Endothelial cell of umbilical vein (primary cell): ENCODE results near the gene KLF13. TPM values are rescaled to one million over a fixed set of nuclear protein-coding genes. Genes with fewer than 3 reads are reported as not detected.

ENCODE experiments used
- BruUV-seq: library from RNA; stranded (reverse); fragments of 400-500 nt; replicated peaks from 2 replicates; lab custom pipeline; 2021; lab: Mats Ljungman, UMichigan
- CTCF ChIA-PET: fragments of 300-600, 350-600 bp; sonication (Branson Sonifier 250); formaldehyde crosslinking; loops from one replicate; lab custom pipeline; 2021; ENCODE audit warnings: antibody characterized with exemption, inconsistent platforms; lab: Charles Lee
- POLR2A ChIA-PET: fragments of 300-600, 350-600 bp; sonication (Branson Sonifier 250); formaldehyde crosslinking; loops from one replicate; lab custom pipeline; 2021; ENCODE audit warnings: antibody characterized with exemption, inconsistent platforms; lab: Charles Lee
- DNase-seq: peaks from one replicate; pipeline ENCODE4 v3.0.0-alpha.2; 2011; ENCODE audit warnings: low read depth, low spot score
- FAIRE-seq: peaks from 2 replicates; lab custom pipeline; 2011; peaks lifted over from hg19 to GRCh38; lab: Jason Lieb, UNC
- H2AFZ ChIP-seq: 2 replicates; pipeline ENCODE4 v1.6.0; 2012; ENCODE audit warnings: low read depth, low read length, control low read depth, inconsistent platforms
- H3K27ac ChIP-seq: 2 replicates; pipeline ENCODE4 v1.5.1; 2011; ENCODE audit warnings: low read depth, mild to moderate bottlenecking, control low read depth, low read length, moderate library complexity; ENCODE audit not compliant: insufficient read depth
- H3K27me3 ChIP-seq, 2 experiments: 2 replicates each; pipeline versions ENCODE4 v1.6.0 to v1.6.1; 2011; ENCODE audit warnings: low read length in 2 of 2, mixed read lengths in 1 of 2; ENCODE audit not compliant: control insufficient read depth in 2 of 2, insufficient read depth in 2 of 2
- H3K36me3 ChIP-seq, 2 experiments: 2 replicates in 1 of 2; 3 replicates in 1 of 2; pipeline ENCODE4 v1.5.1; 2011; ENCODE audit warnings: low read length in 2 of 2, mild to moderate bottlenecking in 1 of 2, moderate library complexity in 1 of 2; ENCODE audit not compliant: control insufficient read depth in 2 of 2, insufficient read depth in 2 of 2; ENCODE audit errors: extremely low read depth in 1 of 2
- H3K4me1 ChIP-seq: 3 replicates; pipeline ENCODE4 v1.5.1; 2011; ENCODE audit warnings: mild to moderate bottlenecking, low read length; ENCODE audit not compliant: control insufficient read depth, insufficient read depth; ENCODE audit errors: extremely low read depth
- H3K4me2 ChIP-seq: 2 replicates; pipeline ENCODE4 v1.6.1; 2011; ENCODE audit warnings: low read length, control low read depth, mixed read lengths; ENCODE audit not compliant: insufficient read depth
- H3K4me3 ChIP-seq, 3 experiments: fragments of 200-600 bp in 1 of 3; sonication (generic), shearing (Covaris generic) in 1 of 3; replicated peaks in 1 of 3; 2 replicates each; pipeline ENCODE4 v1.5.1; 2011 to 2016; ENCODE audit warnings: control low read depth in 3 of 3, low read length in 3 of 3, mild to moderate bottlenecking in 2 of 3, inconsistent platforms in 1 of 3, low read depth in 1 of 3, moderate library complexity in 1 of 3; ENCODE audit not compliant: insufficient read depth in 1 of 3
- H3K79me2 ChIP-seq: 2 replicates; pipeline ENCODE4 v1.6.0; 2012; ENCODE audit warnings: low read length, inconsistent platforms; ENCODE audit not compliant: control insufficient read depth, insufficient read depth
- H3K9ac ChIP-seq: replicated peaks from 2 replicates; pipeline ENCODE3; 2011; ENCODE audit warnings: low read length, control low read depth; ENCODE audit not compliant: insufficient read depth; ENCODE audit errors: extremely low read depth
- H3K9me1 ChIP-seq: replicated peaks from 3 replicates; pipeline ENCODE4 v1.6.0; 2011; ENCODE audit warnings: mild to moderate bottlenecking, low read length; ENCODE audit not compliant: control insufficient read depth, insufficient read depth; ENCODE audit errors: extremely low read depth
- H3K9me3 ChIP-seq: replicated peaks from 2 replicates; pipeline ENCODE4 v1.5.1; 2012; ENCODE audit warnings: low read length, inconsistent platforms; ENCODE audit not compliant: control insufficient read depth, insufficient read depth
- H4K20me1 ChIP-seq: replicated peaks from 2 replicates; pipeline ENCODE3; 2011; ENCODE audit warnings: mild to moderate bottlenecking, low read length; ENCODE audit not compliant: control insufficient read depth, insufficient read depth; ENCODE audit errors: extremely low read depth
- EZH2 ChIP-seq: IDR thresholded peaks from 2 replicates; pipeline ENCODE4 v1.6.1; 2012; ENCODE audit warnings: borderline replicate concordance, low read depth, mild to moderate bottlenecking, moderate library complexity, low read length, inconsistent platforms; ENCODE audit not compliant: severe bottlenecking
- FOS ChIP-seq: IDR thresholded peaks from 2 replicates; pipeline ENCODE4 v1.6.1; 2011; ENCODE audit warnings: mild to moderate bottlenecking, low read length, moderate library complexity, borderline replicate concordance; ENCODE audit not compliant: insufficient read depth
- GATA2 ChIP-seq: IDR thresholded peaks from 2 replicates; pipeline ENCODE4 v1.7.0; 2011; ENCODE audit warnings: low read depth, mild to moderate bottlenecking, moderate library complexity, mixed read lengths, low read length; ENCODE audit not compliant: insufficient read length, insufficient read depth
- JUN ChIP-seq: IDR thresholded peaks from 2 replicates; pipeline ENCODE4 v1.6.1; 2011; ENCODE audit warnings: borderline replicate concordance, low read depth; ENCODE audit not compliant: insufficient read length, insufficient read depth
- MYC ChIP-seq: IDR thresholded peaks from one replicate; pipeline ENCODE4 v1.6.1; 2011; ENCODE audit warnings: mild to moderate bottlenecking, low read depth, low read length
- POLR2A ChIP-seq: IDR thresholded peaks from 2 replicates; pipeline ENCODE4 v1.6.1; 2012; ENCODE audit warnings: low read depth, mild to moderate bottlenecking, control low read depth, low read length
- POLR2AphosphoS5 ChIP-seq: IDR thresholded peaks from 2 replicates; pipeline ENCODE4 v1.6.1; 2012; ENCODE audit warnings: low read depth, mild to moderate bottlenecking, control low read depth, low read length, moderate library complexity; ENCODE audit not compliant: insufficient read depth
- dilution Hi-C: fragments of 300-500 bp; cut with MboI; formaldehyde crosslinking; loops from one replicate; pipeline ENCODE4 v1.15.0; 2019; ENCODE audit warnings: low sequenced_read_pairs; ENCODE audit not compliant: extremely low pct_ligation_motif_present
- intact Hi-C: fragments of 100-400 bp; cut with micrococcal nuclease; formaldehyde crosslinking; loops from one replicate; pipeline ENCODE4 v1.10.0; 2022
- polyA plus RNA-seq, 4 experiments: library from polyadenylated mRNA; depleted of rRNA in 3 of 4; stranded (reverse) in 3 of 4; unstranded in 1 of 4; fragments of >200 nt; gene quantifications; 2 replicates each; pipeline versions ENCODE4 v1.2.1 to v1.2.3, GENCODE V29; 2011 to 2012; ENCODE audit warnings: missing spikeins in 1 of 4
- total RNA-seq: library from RNA; stranded (reverse); gene quantifications from 2 replicates; pipeline ENCODE4 v1.2.3, GENCODE V29; 2021
- TF ChIP-seq, protein P1 (sequence below), 2 donors: IDR thresholded peaks; 1 replicate in 1 of 2; 2 replicates in 1 of 2; pipeline ENCODE4 v1.5.1; 2011; ENCODE audit warnings: low read length in 2 of 2, mild to moderate bottlenecking in 2 of 2, moderate library complexity in 2 of 2, control low read depth in 1 of 2, inconsistent platforms in 1 of 2, low read depth in 1 of 2; ENCODE audit not compliant: insufficient read depth in 1 of 2; ENCODE audit errors: extremely low read depth in 1 of 2
- TF ChIP-seq, protein P2 (sequence below): IDR thresholded peaks from 2 replicates; pipeline ENCODE4 v1.6.1; 2011; ENCODE audit not compliant: insufficient read depth, insufficient read length

KLF13 gene
- total and polyA plus RNA-seq, 2 donors (not counting 3 experiments of a cell fraction or from before 2014, with no cell fraction given), result 10.1 to 31.9 TPM

DNA sequence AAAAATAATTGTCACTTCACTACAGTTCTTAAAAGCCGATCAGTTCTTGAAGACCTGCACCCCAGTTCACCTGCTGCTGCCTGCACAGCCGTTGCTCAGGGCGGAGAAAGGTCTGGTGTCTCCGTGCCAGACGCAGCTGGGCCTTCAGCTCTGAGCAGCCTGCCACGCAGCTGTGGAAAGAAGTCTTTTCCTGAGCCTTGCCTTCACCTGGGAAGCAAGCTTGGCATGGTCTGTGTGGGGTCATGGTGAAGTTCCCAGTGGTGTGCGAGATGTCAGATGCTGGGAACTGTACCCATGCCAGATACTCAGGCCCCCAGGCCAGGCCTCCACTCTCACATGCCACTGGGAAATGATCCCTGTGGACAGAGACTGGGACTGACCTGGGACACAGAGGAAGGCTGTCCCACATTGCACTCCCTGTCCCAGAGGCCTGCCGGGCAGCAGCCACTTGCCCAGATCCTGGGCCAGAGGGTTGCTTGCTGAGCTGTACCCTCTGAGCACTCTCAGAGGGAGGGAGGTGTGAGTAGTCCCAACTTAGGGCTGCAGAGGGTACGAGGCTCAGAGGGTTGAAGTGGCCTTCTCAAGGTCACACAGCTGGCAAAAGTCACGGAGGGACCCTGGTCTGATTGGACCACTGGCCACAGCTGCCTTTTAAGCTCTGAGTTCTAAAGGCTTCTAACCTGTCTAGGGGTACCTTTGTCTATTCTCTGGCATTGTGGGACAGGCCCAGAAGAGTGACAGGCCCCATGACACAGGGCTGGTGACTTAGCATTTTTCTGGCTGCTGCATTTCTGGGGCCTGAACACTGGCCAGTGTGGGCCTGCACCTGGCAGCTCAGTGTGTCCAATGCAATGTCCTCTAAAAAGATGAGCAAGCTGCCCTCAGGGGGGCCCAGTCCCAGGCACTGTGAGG, 55.4 kb downstream of the KLF13 start:
- CTCF ChIA-PET, result interaction anchor here (1.1 to 1.8 kb wide), 4 partner anchors 10 to 53 kb away, joined by 3 to 5 read pairs (median 4); no protein-coding TSS in a partner anchor
- dilution Hi-C loops, result no loop called here
- intact Hi-C loops, result no loop called here

More for the DNA sequence above, 55.4 kb downstream of the KLF13 start:
- H3K9me3 ChIP-seq, result no peaks in the 10 kb centered on the region
- no peaks in the 10 kb centered on the region for H3K79me2 ChIP-seq
- no peaks in the 10 kb centered on the region for H3K9me1 ChIP-seq
- no peak for DNase-seq
- H3K4me3 ChIP-seq, result no peak overlapping the region
- TF ChIP-seq POLR2AphosphoS5 (no peak), MYC (no peak), GATA2 (no peak), POLR2A (no peak), FOS (no peak), JUN (no peak), EZH2 (no peak)
- TF ChIP-seq, protein P1, sequence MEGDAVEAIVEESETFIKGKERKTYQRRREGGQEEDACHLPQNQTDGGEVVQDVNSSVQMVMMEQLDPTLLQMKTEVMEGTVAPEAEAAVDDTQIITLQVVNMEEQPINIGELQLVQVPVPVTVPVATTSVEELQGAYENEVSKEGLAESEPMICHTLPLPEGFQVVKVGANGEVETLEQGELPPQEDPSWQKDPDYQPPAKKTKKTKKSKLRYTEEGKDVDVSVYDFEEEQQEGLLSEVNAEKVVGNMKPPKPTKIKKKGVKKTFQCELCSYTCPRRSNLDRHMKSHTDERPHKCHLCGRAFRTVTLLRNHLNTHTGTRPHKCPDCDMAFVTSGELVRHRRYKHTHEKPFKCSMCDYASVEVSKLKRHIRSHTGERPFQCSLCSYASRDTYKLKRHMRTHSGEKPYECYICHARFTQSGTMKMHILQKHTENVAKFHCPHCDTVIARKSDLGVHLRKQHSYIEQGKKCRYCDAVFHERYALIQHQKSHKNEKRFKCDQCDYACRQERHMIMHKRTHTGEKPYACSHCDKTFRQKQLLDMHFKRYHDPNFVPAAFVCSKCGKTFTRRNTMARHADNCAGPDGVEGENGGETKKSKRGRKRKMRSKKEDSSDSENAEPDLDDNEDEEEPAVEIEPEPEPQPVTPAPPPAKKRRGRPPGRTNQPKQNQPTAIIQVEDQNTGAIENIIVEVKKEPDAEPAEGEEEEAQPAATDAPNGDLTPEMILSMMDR (IDR thresholded peaks at IDR 0.05; ENCODE audit: extremely low read depth in 1 of 2, insufficient read depth in 1 of 2, low read depth in 1 of 2, low read length in 2 of 2), result no peak
- TF ChIP-seq, protein P2, sequence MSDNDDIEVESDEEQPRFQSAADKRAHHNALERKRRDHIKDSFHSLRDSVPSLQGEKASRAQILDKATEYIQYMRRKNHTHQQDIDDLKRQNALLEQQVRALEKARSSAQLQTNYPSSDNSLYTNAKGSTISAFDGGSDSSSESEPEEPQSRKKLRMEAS, result no peak
- H3K9ac ChIP-seq, result no peak overlapping the region
- no peak overlapping the region for H3K27ac ChIP-seq
- no peaks in the 10 kb centered on the region for H4K20me1 ChIP-seq
- no peak overlapping the region for H3K4me2 ChIP-seq
- no peak for FAIRE-seq
- H2AFZ ChIP-seq, result no peak overlapping the region
- no TSS peak for BruUV-seq
- no peaks in the 10 kb centered on the region for H3K36me3 ChIP-seq
- POLR2A ChIA-PET, result no interaction called here
- no peaks in the 10 kb centered on the region for H3K4me1 ChIP-seq
- H3K27me3 ChIP-seq, result no peaks in the 10 kb centered on the region
